ENCODE data around the gene ATP5PB.
A peak's percentile ranks its signal among the peaks of the same experiment; 100 is the strongest.

Gene ATP5PB

GRCh38 chr1:111507411-111508201 is 58.3 kb downstream of the ATP5PB start:
- peak; percentile 92 for DNase-seq (ENCODE audit: low spot score)

DNA sequence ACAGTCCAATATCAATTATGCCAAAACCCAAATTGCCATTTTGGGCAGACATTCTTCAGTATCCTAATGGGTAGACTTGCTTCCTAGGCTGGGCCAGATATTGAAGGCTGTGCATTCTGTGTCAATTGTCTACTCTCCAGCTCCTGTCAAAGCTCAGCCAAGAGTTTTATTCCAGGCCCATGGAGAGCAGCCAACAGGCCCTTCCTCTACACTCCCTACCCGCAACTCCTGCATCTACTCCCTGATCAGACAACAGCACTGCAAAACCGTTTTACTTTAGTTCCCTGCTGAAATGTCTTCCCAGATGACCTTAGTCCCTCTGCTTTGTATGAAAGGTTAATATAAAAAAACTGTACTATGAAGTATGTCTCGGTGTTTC is 60.7 kb downstream of the ATP5PB start:
- no peak for DNase-seq (ENCODE audit: low spot score)

- DNase-seq (ENCODE audit: low spot score) = no peak
Measured at GRCh38 chr1:111511370-111511769, 62.1 kb downstream of the ATP5PB start.

Data from activated CD4-positive, alpha-beta T cell treated with anti-CD3 and anti-CD28 coated beads, Interleukin-2, Interleukin-4, amounts not matched to agents 100 ng/mL and 50 ng/mL, durations not matched to agents 16 hours and 8 hours (primary cell).